HepG2 (cell line): ENCODE measurements around the gene CAMTA2. TPM values are rescaled to one million over a fixed set of nuclear protein-coding genes. Genes with fewer than 3 reads are reported as not detected.

ENCODE experiments used
- ATF3 ChIP-seq: sonication (generic); formaldehyde crosslinking; IDR thresholded peaks from 2 replicates; pipeline ENCODE4 v1.4.0; 2020; ENCODE audit warnings: missing genetic modification reagents
- ELF1 ChIP-seq: sonication (generic); formaldehyde crosslinking; IDR thresholded peaks from 2 replicates; pipeline ENCODE4 v1.4.0; 2020; ENCODE audit warnings: missing genetic modification reagents
- ETV5 ChIP-seq: IDR thresholded peaks from 2 replicates; pipeline ENCODE4 v1.6.1; 2018; ENCODE audit warnings: missing biosample characterization, missing genetic modification reagents, inconsistent platforms, borderline replicate concordance
- JARID2 ChIP-seq: sonication (generic); formaldehyde crosslinking; IDR thresholded peaks from 2 replicates; pipeline ENCODE4 v1.8.1; 2023; ENCODE audit warnings: missing genetic modification reagents, inconsistent platforms; ENCODE audit not compliant: insufficient replicate concordance
- MIER3 ChIP-seq: IDR thresholded peaks from 2 replicates; pipeline ENCODE4 v1.6.1; 2016; ENCODE audit warnings: missing compliant biosample characterization, borderline replicate concordance
- NR0B2 ChIP-seq: sonication (generic); formaldehyde crosslinking; IDR thresholded peaks from 2 replicates; pipeline ENCODE4 v1.4.0; 2020; ENCODE audit warnings: mild to moderate bottlenecking, missing genetic modification reagents
- RBFOX2 ChIP-seq: fragments of 200-400 bp; formaldehyde crosslinking; IDR thresholded peaks from 2 replicates; pipeline ENCODE4 v1.6.1; 2017; ENCODE audit warnings: low read depth, mild to moderate bottlenecking, low read length
- RXRB ChIP-seq: IDR thresholded peaks from 2 replicates; pipeline ENCODE4 v1.6.1; 2016; ENCODE audit warnings: borderline replicate concordance, missing genetic modification reagents, missing compliant biosample characterization
- SP1 ChIP-seq, 2 experiments: fragments of 450-650 bp in 1 of 2; sonication (generic) in 1 of 2; formaldehyde crosslinking in 1 of 2; IDR thresholded peaks; 2 replicates each; pipeline versions ENCODE4 v1.4.0 to v1.6.1; 2016 to 2020; ENCODE audit warnings: missing genetic modification reagents in 1 of 2
- TAF1 ChIP-seq: sonication (generic); formaldehyde crosslinking; IDR thresholded peaks from 2 replicates; pipeline ENCODE4 v1.4.0; 2020; ENCODE audit warnings: missing genetic modification reagents
- TAF15 ChIP-seq: fragments of 200-400 bp; formaldehyde crosslinking; IDR thresholded peaks from one replicate; pipeline ENCODE4 v1.6.1; 2018; ENCODE audit warnings: mild to moderate bottlenecking, low read depth, low read length; ENCODE audit not compliant: poor library complexity, severe bottlenecking
- TOPORS ChIP-seq: sonication (generic); formaldehyde crosslinking; IDR thresholded peaks from 2 replicates; pipeline ENCODE4 v1.8.0; 2023; ENCODE audit warnings: mild to moderate bottlenecking, missing genetic modification reagents
- TP53 ChIP-seq: sonication (generic); formaldehyde crosslinking; conservative IDR thresholded peaks from 2 replicates; pipeline ENCODE4 v1.4.0; 2020; ENCODE audit warnings: missing genetic modification reagents
- ZFAT ChIP-seq: sonication (generic); formaldehyde crosslinking; conservative IDR thresholded peaks from 2 replicates; pipeline ENCODE4 v1.8.1; 2023; ENCODE audit warnings: missing genetic modification reagents, inconsistent platforms
- ZNF17 ChIP-seq: sonication (generic); formaldehyde crosslinking; IDR thresholded peaks from 2 replicates; pipeline ENCODE4 v1.5.0; 2020; ENCODE audit warnings: mild to moderate bottlenecking, missing genetic modification reagents
- ZNF333 ChIP-seq: sonication (generic); formaldehyde crosslinking; IDR thresholded peaks from 2 replicates; pipeline ENCODE4 v1.4.0; 2020; ENCODE audit warnings: mild to moderate bottlenecking, missing genetic modification reagents, borderline replicate concordance
- ZNF501 ChIP-seq: sonication (generic); formaldehyde crosslinking; IDR thresholded peaks from 2 replicates; pipeline ENCODE4 v1.5.1; 2020; ENCODE audit warnings: mild to moderate bottlenecking, moderate library complexity, missing genetic modification reagents
- ZNF513 ChIP-seq: sonication (generic); formaldehyde crosslinking; conservative IDR thresholded peaks from 2 replicates; pipeline ENCODE4 v1.5.0; 2020; ENCODE audit warnings: missing genetic modification reagents
- ZNF629 ChIP-seq: sonication (generic); formaldehyde crosslinking; conservative IDR thresholded peaks from 2 replicates; pipeline ENCODE4 v1.5.0; 2020; ENCODE audit warnings: missing genetic modification reagents
- ZNF687 ChIP-seq: sonication (generic); formaldehyde crosslinking; IDR thresholded peaks from 2 replicates; pipeline ENCODE4 v1.5.1; 2020; ENCODE audit warnings: mild to moderate bottlenecking, missing genetic modification reagents, moderate library complexity
- ZNF772 ChIP-seq: sonication (generic); formaldehyde crosslinking; IDR thresholded peaks from 2 replicates; pipeline ENCODE4 v1.5.0; 2020; ENCODE audit warnings: mild to moderate bottlenecking, missing genetic modification reagents
- ZNF777 ChIP-seq: sonication (generic); formaldehyde crosslinking; IDR thresholded peaks from 2 replicates; pipeline ENCODE4 v1.4.0; 2020; ENCODE audit warnings: missing genetic modification reagents
- ZSCAN25 ChIP-seq: sonication (generic); formaldehyde crosslinking; IDR thresholded peaks from 2 replicates; pipeline ENCODE4 v1.8.0; 2022; ENCODE audit warnings: mild to moderate bottlenecking, missing genetic modification reagents
- polyA plus RNA-seq, 8 experiments: library from polyadenylated mRNA; depleted of rRNA in 3 of 8; stranded (reverse) in 7 of 8; unstranded in 1 of 8; fragments of >200 nt; fragmentation: Illumina TruSeq in 4 of 8; extraction: Trizol in 4 of 8; gene quantifications; 2 replicates each; pipeline versions ENCODE4 v1.2.1 to v1.2.3, GENCODE V29; 2011 to 2016; ENCODE audit warnings: low read depth in 4 of 8, missing spikeins in 1 of 8, mixed read lengths in 1 of 8; ENCODE audit not compliant: insufficient read depth in 1 of 8
- total RNA-seq, 5 experiments: library from RNA; depleted of rRNA; stranded (reverse); fragments of >200 nt; fragmentation: Illumina TruSeq; extraction: Trizol; gene quantifications; 2 replicates each; pipeline ENCODE4 v1.2.3, GENCODE V29; 2016; ENCODE audit warnings: low read depth in 1 of 5

Gene CAMTA2
- total and polyA plus RNA-seq, 2 of the 13 experiments (the other 11 are each of a cell fraction or from before 2014, with no cell fraction given): 4.1 to 7.1 TPM

- peak; percentile 4; the same call in 1 of the 2 replicates for TF ChIP-seq ELF1 (CRISPR knock-in tag)
- TF ChIP-seq TAF15: no peak
- TF ChIP-seq ZNF501 (CRISPR knock-in tag): 0 out of 2 replicates have a peak, but pooled peaks have one; percentile 3
- no peak for TF ChIP-seq ZNF17
- TF ChIP-seq ETV5 (CRISPR knock-in tag): no peak; the same call in 1 of the 2 replicates
- no peak for TF ChIP-seq ZNF333 (CRISPR knock-in tag)
- no peak for TF ChIP-seq JARID2 (CRISPR knock-in tag)
- TF ChIP-seq ATF3 (CRISPR knock-in tag): no peak
- no peak for TF ChIP-seq MIER3 (CRISPR knock-in tag)
- TF ChIP-seq RBFOX2: no peak
- TF ChIP-seq TOPORS (CRISPR knock-in tag): no peak
- 0 out of 2 replicates have a peak, but pooled peaks have one; percentile 19 for TF ChIP-seq TAF1 (CRISPR knock-in tag)
- no peak for TF ChIP-seq ZNF513 (CRISPR knock-in tag)
- TF ChIP-seq ZNF687: peak; percentile 42; the same call in 1 of the 2 replicates
- no peak for TF ChIP-seq ZSCAN25 (CRISPR knock-in tag)
- peak; percentile 38; the same call in 1 of the 2 replicates for TF ChIP-seq ZNF629 (CRISPR knock-in tag)
- TF ChIP-seq NR0B2 (CRISPR knock-in tag): no peak
- no peak for TF ChIP-seq SP1 (IDR thresholded peaks at IDR 0.05)
- no peak for TF ChIP-seq SP1 (CRISPR knock-in tag; IDR thresholded peaks at IDR 0.05)
- TF ChIP-seq ZNF777 (CRISPR knock-in tag): peak; percentile 40; the same call in 1 of the 2 replicates
- 0 out of 2 replicates have a peak, but pooled peaks have one; percentile 65 for TF ChIP-seq ZNF772 (CRISPR knock-in tag)
- TF ChIP-seq RXRB (CRISPR knock-in tag): peak; percentile 29; the same call in 1 of the 2 replicates
- TF ChIP-seq TP53 (CRISPR knock-in tag): no peak
- no peak for TF ChIP-seq ZFAT (CRISPR knock-in tag)
Observed at GRCh38 chr17:4969551-4970173, 17.8 kb downstream of the CAMTA2 start (continued).
